SHP77 treated with DMSO at 0.1 percent for 48 hours (cell line): ENCODE results near the gene NLRP5.
"Not testable (repeated sequence)": the region's sequence is repeated elsewhere in the genome, so short reads cannot be mapped to it uniquely, and the experiment has no call there.

Source experiments
- DNase-seq: peaks from one replicate; lab custom pipeline; 2025; lab: John Stamatoyannopoulos, UW

NLRP5 gene

GRCh38 chr19:55986487-55986886, at the start of gene NLRP5:
Gene NLRP5, plus strand, starts transcription at chr19:55986775.
- DNase-seq, result no peak

- no peak for DNase-seq
Measured at GRCh38 chr19:55939206-55939605, 47.4 kb upstream of the NLRP5 start.

GRCh38 chr19:55940306-55940705, 46.3 kb upstream of the NLRP5 start:
- DNase-seq, result no peak

GRCh38 chr19:55947532-55947931, 39.0 kb upstream of the NLRP5 start, which contains the start of gene NLRP8:
Gene NLRP8, plus strand, starts transcription at chr19:55947832.
- DNase-seq, result no peak

GRCh38 chr19:55950566-55950965, 36.0 kb upstream of the NLRP5 start:
- not testable (repeated sequence) for DNase-seq

- no peak for DNase-seq
Measured at GRCh38 chr19:55956431-55956830, 30.1 kb upstream of the NLRP5 start.

GRCh38 chr19:55958356-55958755, 28.2 kb upstream of the NLRP5 start:
- DNase-seq, result no peak

GRCh38 chr19:55959996-55960675, 26.4 kb upstream of the NLRP5 start:
- DNase-seq, result no peak

GRCh38 chr19:55962186-55962585, 24.4 kb upstream of the NLRP5 start:
- no peak for DNase-seq

- no peak for DNase-seq
Measured at GRCh38 chr19:55973982-55974381, 12.6 kb upstream of the NLRP5 start.

- no peak for DNase-seq
Measured at GRCh38 chr19:55980415-55980814, 6.2 kb upstream of the NLRP5 start.

- no peak for DNase-seq
Measured at GRCh38 chr19:55985254-55985653, 1.3 kb upstream of the NLRP5 start.

- no peak for DNase-seq
Measured at GRCh38 chr19:55990831-55991230, 4.3 kb downstream of the NLRP5 start.

GRCh38 chr19:55993492-55993891, 6.9 kb downstream of the NLRP5 start:
- no peak for DNase-seq

- no peak for DNase-seq
Measured at GRCh38 chr19:56014765-56015164, 28.2 kb downstream of the NLRP5 start.

GRCh38 chr19:56015756-56016155, 29.2 kb downstream of the NLRP5 start:
- DNase-seq, result no peak

- DNase-seq, result not testable (repeated sequence)
Measured at GRCh38 chr19:56019325-56019724, 32.8 kb downstream of the NLRP5 start.

- not testable (repeated sequence) for DNase-seq
Measured at GRCh38 chr19:56020355-56020975, 33.9 kb downstream of the NLRP5 start.

- DNase-seq, result peak; percentile 21
Measured at GRCh38 chr19:56026769-56027168, 40.2 kb downstream of the NLRP5 start.

- no peak for DNase-seq
Measured at GRCh38 chr19:56053596-56053995, 67.0 kb downstream of the NLRP5 start.

- peak; percentile 37 for DNase-seq
Measured at GRCh38 chr19:56066152-56067023, 79.8 kb downstream of the NLRP5 start.

- no peak for DNase-seq
Measured at GRCh38 chr19:56069642-56070041, 83.1 kb downstream of the NLRP5 start.

GRCh38 chr19:56071151-56071550, 84.6 kb downstream of the NLRP5 start:
- peak; percentile 15 for DNase-seq
